GM12872 (cell line): ENCODE data around the gene AFAP1L1.
A peak's percentile ranks its signal among the peaks of the same experiment; 100 is the strongest.

Experiments used
- TF ChIP-seq, protein P1 (sequence below): IDR thresholded peaks from 3 replicates; pipeline ENCODE4 v1.5.1; 2011; ENCODE audit warnings: low read depth, mild to moderate bottlenecking, low read length, moderate library complexity; ENCODE audit not compliant: insufficient read depth

The AFAP1L1 gene

DNA sequence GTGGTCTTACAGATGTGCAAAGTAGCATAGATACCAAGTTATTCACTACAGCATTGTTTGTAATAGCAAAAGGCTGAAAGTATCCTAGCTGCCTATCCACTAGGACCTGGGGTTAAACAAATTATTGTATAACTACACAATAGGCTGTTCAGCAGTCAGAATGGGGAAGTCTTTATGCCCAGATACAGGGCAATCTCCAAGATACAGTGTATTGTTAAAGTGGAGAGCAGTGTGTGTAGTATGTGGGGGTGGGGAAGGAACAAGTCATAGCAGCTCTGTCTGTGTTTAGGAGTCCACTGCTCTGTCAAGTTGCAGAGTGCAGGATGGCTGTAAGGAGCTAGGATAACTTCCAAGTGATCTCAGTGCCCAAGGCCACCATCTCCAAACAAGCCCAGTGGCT, 91.7 kb downstream of the AFAP1L1 start:
- TF ChIP-seq, protein P1, sequence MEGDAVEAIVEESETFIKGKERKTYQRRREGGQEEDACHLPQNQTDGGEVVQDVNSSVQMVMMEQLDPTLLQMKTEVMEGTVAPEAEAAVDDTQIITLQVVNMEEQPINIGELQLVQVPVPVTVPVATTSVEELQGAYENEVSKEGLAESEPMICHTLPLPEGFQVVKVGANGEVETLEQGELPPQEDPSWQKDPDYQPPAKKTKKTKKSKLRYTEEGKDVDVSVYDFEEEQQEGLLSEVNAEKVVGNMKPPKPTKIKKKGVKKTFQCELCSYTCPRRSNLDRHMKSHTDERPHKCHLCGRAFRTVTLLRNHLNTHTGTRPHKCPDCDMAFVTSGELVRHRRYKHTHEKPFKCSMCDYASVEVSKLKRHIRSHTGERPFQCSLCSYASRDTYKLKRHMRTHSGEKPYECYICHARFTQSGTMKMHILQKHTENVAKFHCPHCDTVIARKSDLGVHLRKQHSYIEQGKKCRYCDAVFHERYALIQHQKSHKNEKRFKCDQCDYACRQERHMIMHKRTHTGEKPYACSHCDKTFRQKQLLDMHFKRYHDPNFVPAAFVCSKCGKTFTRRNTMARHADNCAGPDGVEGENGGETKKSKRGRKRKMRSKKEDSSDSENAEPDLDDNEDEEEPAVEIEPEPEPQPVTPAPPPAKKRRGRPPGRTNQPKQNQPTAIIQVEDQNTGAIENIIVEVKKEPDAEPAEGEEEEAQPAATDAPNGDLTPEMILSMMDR: no peak

GRCh38 chr5:149363936-149364335, 92.3 kb downstream of the AFAP1L1 start:
- TF ChIP-seq, protein P1: no peak

- TF ChIP-seq, protein P1: no peak
Measured at GRCh38 chr5:149364719-149365118, 93.1 kb downstream of the AFAP1L1 start.

DNA sequence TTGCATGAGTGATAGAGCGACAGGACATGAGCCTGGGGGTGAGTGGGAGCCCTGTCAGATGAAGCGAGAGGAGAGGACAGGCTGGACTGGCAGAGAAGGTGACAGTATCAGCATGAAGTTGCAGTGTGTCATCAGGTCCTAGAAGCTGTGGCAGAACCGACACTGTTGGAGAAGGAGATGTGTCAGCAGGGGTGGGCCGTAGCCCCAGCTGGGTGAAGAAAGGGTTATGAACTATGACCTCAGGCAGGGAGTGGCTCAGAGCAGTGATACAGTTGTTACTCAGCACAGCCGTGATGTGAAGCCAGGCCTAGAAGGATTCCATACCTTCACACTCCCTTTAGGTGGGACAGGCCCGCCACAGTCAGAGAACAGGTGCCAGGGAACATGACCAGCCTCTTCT, 93.8 kb downstream of the AFAP1L1 start:
- TF ChIP-seq, protein P1: no peak

DNA sequence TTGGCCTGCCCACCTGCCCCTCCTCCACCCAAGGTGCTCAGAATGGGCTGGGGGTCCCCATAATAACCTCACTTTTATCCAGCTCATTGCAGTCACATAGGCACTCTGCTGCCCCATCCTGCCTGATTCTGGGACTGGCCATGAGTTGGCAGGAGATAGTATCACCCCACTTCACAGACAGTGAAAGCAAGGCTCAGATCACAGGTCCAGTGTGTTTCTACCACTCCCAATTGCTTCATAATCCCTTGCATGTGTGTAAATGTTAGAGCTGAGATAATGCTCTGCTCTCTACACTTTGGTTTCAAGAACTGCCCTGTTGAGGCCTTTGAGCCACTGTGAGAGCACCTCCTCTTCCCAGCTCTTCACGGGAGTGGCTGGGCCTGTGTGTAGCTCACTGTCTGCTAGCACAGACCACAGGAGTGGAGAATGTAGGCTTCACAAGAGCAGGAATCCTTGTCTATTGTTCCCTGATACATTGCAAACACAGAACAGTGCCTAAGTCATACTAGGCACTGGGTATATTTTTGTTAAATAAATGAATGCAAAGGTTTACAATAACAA, 94.6 kb downstream of the AFAP1L1 start:
- TF ChIP-seq, protein P1: no peak

GRCh38 chr5:149367249-149367971, 95.8 kb downstream of the AFAP1L1 start:
- TF ChIP-seq, protein P1: peak; percentile 97

- TF ChIP-seq, protein P1: no peak
Measured at GRCh38 chr5:149367972-149368645, 96.5 kb downstream of the AFAP1L1 start.
